PC-9 (cell line): ENCODE results near the gene CFAP70. TPM values are rescaled to one million over a fixed set of nuclear protein-coding genes. Genes with fewer than 3 reads are reported as not detected.
A peak's percentile ranks its signal among the peaks of the same experiment; 100 is the strongest.

Experiments
- BruUV-seq: library from RNA; stranded (reverse); fragments of 400-500 nt; replicated peaks from 2 replicates; lab custom pipeline; 2021; lab: Mats Ljungman, UMichigan
- CTCF ChIA-PET: fragments of 300-600 bp; sonication (Branson Sonifier 250); formaldehyde crosslinking; loops from one replicate; lab custom pipeline; 2022; ENCODE audit warnings: antibody characterized with exemption; lab: Charles Lee
- POLR2A ChIA-PET: fragments of 300-600 bp; sonication (Branson Sonifier 250); formaldehyde crosslinking; loops from one replicate; lab custom pipeline; 2022; ENCODE audit warnings: antibody characterized with exemption; ENCODE audit not compliant: unreplicated experiment; lab: Charles Lee
- DNase-seq, 2 experiments: peaks; one replicate each; pipeline versions ENCODE4 v3.0.0 to v3.0.0-alpha.2; 2015 to 2022; ENCODE audit warnings: mixed read lengths in 1 of 2
- H2AFZ ChIP-seq: fragments of 200-600 bp; sonication (generic); 2 replicates; pipeline ENCODE4 v1.8.1; 2017; ENCODE audit warnings: antibody characterized with exemption
- H3F3A ChIP-seq: fragments of 200-600 bp; sonication (generic); 2 replicates; pipeline ENCODE4 v1.8.1; 2017; ENCODE audit warnings: antibody characterized with exemption, mild to moderate bottlenecking, low read depth; ENCODE audit not compliant: insufficient read depth
- H3K27ac ChIP-seq: fragments of 200-600 bp; sonication (generic); 2 replicates; pipeline ENCODE4 v1.6.1; 2016; ENCODE audit warnings: mixed run types
- H3K27me3 ChIP-seq: fragments of 200-600 bp; sonication (generic); 2 replicates; pipeline ENCODE4 v1.6.1; 2016; ENCODE audit warnings: low read depth, mixed run types; ENCODE audit not compliant: insufficient read depth
- H3K36me3 ChIP-seq: fragments of 200-600 bp; sonication (generic); 2 replicates; pipeline ENCODE4 v1.6.1; 2016; ENCODE audit warnings: low read depth, mixed run types
- H3K4me1 ChIP-seq: fragments of 200-600 bp; sonication (generic); replicated peaks from 2 replicates; pipeline ENCODE4 v1.6.1; 2016; ENCODE audit warnings: mixed run types; ENCODE audit not compliant: insufficient read depth
- H3K4me2 ChIP-seq: fragments of 200-600 bp; sonication (generic); 2 replicates; pipeline ENCODE4 v1.6.1; 2017; ENCODE audit warnings: mixed run types
- H3K4me3 ChIP-seq: fragments of 200-600 bp; sonication (generic); 2 replicates; pipeline ENCODE4 v1.6.1; 2016; ENCODE audit warnings: mixed run types
- H3K79me2 ChIP-seq: fragments of 200-600 bp; sonication (generic); 2 replicates; pipeline ENCODE4 v1.6.1; 2017; ENCODE audit warnings: low read depth, mixed run types
- H3K9me2 ChIP-seq: fragments of 200-600 bp; sonication (generic); 2 replicates; pipeline ENCODE4 v1.8.1; 2017; ENCODE audit warnings: mild to moderate bottlenecking; ENCODE audit not compliant: insufficient read depth
- H3K9me3 ChIP-seq: fragments of 200-600 bp; sonication (generic); 2 replicates; pipeline ENCODE4 v1.8.1; 2016; ENCODE audit warnings: low read depth; ENCODE audit not compliant: insufficient read depth
- H4K20me1 ChIP-seq: fragments of 200-600 bp; sonication (generic); 2 replicates; pipeline ENCODE4 v1.8.1; 2017; ENCODE audit not compliant: insufficient read depth
- CTCF ChIP-seq: fragments of 200-600 bp; sonication (generic); conservative IDR thresholded peaks from 2 replicates; pipeline ENCODE4 v1.6.1; 2017; ENCODE audit warnings: mixed run types, antibody characterized with exemption, mild to moderate bottlenecking, moderate library complexity
- EZH2 ChIP-seq: fragments of 200-600 bp; sonication (generic); IDR thresholded peaks from 2 replicates; pipeline ENCODE4 v1.8.0; 2017; ENCODE audit warnings: antibody characterized with exemption, low read depth
- intact Hi-C: fragments of 100-400 bp; cut with micrococcal nuclease; formaldehyde crosslinking; loops from one replicate; pipeline ENCODE4 v1.10.0; 2022; ENCODE audit not compliant: unreplicated experiment
- total RNA-seq: library from RNA; stranded (reverse); gene quantifications from 2 replicates; pipeline ENCODE4 v1.2.3, GENCODE V29; 2021

The CFAP70 gene
- total RNA-seq, 1 experiment from 2014 or later: 4.1 TPM

DNA sequence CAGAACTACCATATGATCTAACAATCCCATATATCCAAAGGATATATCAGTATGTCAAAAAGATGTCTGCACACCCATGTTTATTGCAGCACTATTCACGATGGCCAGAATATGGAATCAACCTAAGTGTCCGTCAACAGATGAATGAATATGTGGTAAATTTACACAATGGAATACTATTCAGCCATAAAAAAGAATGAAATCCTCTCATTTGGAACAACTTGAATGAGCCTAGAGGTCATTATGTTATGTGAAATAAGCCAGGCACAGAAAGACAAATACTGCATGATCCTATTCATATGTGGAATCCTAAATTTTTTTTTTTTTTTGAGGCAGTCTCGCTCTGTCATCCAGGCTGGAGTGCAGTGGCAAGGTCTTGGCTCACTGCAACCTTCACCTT lies 6.3 kb upstream of the CFAP70 start:
- no peaks in the 10 kb centered on the region for H4K20me1 ChIP-seq
- H3K4me1 ChIP-seq: no peaks in the 10 kb centered on the region
- no peaks in the 10 kb centered on the region for H3K27me3 ChIP-seq
- no peak overlapping the region for H2AFZ ChIP-seq
- TF ChIP-seq CTCF: no peak
- TF ChIP-seq EZH2: no peak
- ChIA-PET CTCF (no interaction called here), POLR2A (no interaction called here)
- H3K4me3 ChIP-seq: no peak overlapping the region
- no peaks in the 10 kb centered on the region for H3K9me3 ChIP-seq
- DNase-seq: no peak
- intact Hi-C loops: no loop called here
- H3K79me2 ChIP-seq: no peaks in the 10 kb centered on the region
- no peaks in the 10 kb centered on the region for H3K9me2 ChIP-seq
- no TSS peak for BruUV-seq
- no peak overlapping the region for H3K4me2 ChIP-seq
- peaks cover 5% of the 10 kb centered on the region; the same call in 1 of the 2 replicates for H3K36me3 ChIP-seq
- peaks cover 37% of the 10 kb centered on the region for H3F3A ChIP-seq
- H3K27ac ChIP-seq: no peak overlapping the region

GRCh38 chr10:73359492-73359891 lies 828 bp upstream of the CFAP70 start:
- H3K27ac ChIP-seq: no peak overlapping the region
- H2AFZ ChIP-seq: peak overlapping the region; percentile 89; the same call in 1 of the 2 replicates
- intact Hi-C loops: loop anchor here (2.0 kb wide), 2 partner anchors 97 to 113 kb away; partner anchors contain the start of gene DNAJC9

DNA sequence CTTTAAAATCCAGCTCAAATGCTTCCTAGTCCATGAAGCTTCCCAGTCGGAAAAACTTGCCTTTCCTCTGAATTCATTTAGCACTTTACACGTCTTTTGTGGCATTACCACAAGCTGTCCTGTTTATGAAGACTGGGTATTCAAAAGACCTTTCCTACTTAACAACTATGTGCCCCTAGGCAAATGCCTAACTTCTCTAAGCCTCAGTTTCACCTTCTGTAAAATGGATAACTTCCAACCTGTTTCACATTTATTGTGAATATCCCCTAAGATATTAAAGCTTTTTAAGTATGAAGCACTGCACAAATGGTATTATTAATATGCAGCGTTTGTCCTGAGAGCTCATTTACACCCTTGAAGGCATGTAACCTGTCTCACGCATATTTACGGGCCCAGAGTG lies 843 bp downstream of the CFAP70 start:
- H3K4me1 ChIP-seq: peaks cover 5% of the 10 kb centered on the region; the same call in 1 of the 2 replicates
- intact Hi-C loops: loop anchor here (2.0 kb wide), 2 partner anchors 95 to 111 kb away; partner anchors contain the start of gene DNAJC9
- TF ChIP-seq EZH2: no peak
- TF ChIP-seq CTCF: no peak
- ChIA-PET CTCF (no interaction called here), POLR2A (interaction anchor here (0.5 to 0.6 kb wide), 3 partner anchors 13 to 111 kb away, joined by 3 to 4 read pairs (median 3); no protein-coding TSS in a partner anchor)
- H3K27me3 ChIP-seq: no peaks in the 10 kb centered on the region
- BruUV-seq: no TSS peak
- H3K36me3 ChIP-seq: no peaks in the 10 kb centered on the region
- H3K4me2 ChIP-seq: peak overlapping the region; percentile 89
- H3K9me2 ChIP-seq: no peaks in the 10 kb centered on the region
- H3F3A ChIP-seq: peaks cover 13% of the 10 kb centered on the region; the same call in 1 of the 2 replicates
- H3K4me3 ChIP-seq: peak overlapping the region; percentile 61
- H3K79me2 ChIP-seq: no peaks in the 10 kb centered on the region
- peak overlapping the region; percentile 89 for H2AFZ ChIP-seq
- no peak for DNase-seq
- H4K20me1 ChIP-seq: no peaks in the 10 kb centered on the region
- H3K9me3 ChIP-seq: no peaks in the 10 kb centered on the region
- no peak overlapping the region for H3K27ac ChIP-seq

More at GRCh38 chr10:73359492-73359891, 828 bp upstream of the CFAP70 start:
- H3K27me3 ChIP-seq: no peaks in the 10 kb centered on the region
- CTCF ChIA-PET: no interaction called here
- peak overlapping the region; percentile 61; the same call in 1 of the 2 replicates for H3K4me3 ChIP-seq
- no peak for DNase-seq
- H3K4me1 ChIP-seq: peaks cover 5% of the 10 kb centered on the region; the same call in 1 of the 2 replicates
- H3K4me2 ChIP-seq: peak overlapping the region; percentile 89
- H3K9me3 ChIP-seq: no peaks in the 10 kb centered on the region
- peaks cover 19% of the 10 kb centered on the region; the same call in 1 of the 2 replicates for H3F3A ChIP-seq
- TF ChIP-seq EZH2 (no peak), CTCF (no peak)
- H3K36me3 ChIP-seq: no peaks in the 10 kb centered on the region
- H4K20me1 ChIP-seq: no peaks in the 10 kb centered on the region
- POLR2A ChIA-PET: interaction anchor here (1.4 kb wide), 1 partner anchor 113 kb away, joined by 10 read pairs; the partner anchor contains the start of gene DNAJC9
- no peaks in the 10 kb centered on the region for H3K79me2 ChIP-seq
- H3K9me2 ChIP-seq: no peaks in the 10 kb centered on the region
- no TSS peak for BruUV-seq
